HG03378 (cell line): ENCODE data around the gene ZDHHC11.

ENCODE experiments used
- ATAC-seq: cut with Tn5 transposase; IDR thresholded peaks from one replicate; pipeline ENCODE4 v1.9.1; 2021; ENCODE audit warnings: mild to moderate bottlenecking, moderate library complexity; ENCODE audit not compliant: unreplicated experiment

The ZDHHC11 gene

GRCh38 chr5:850511-851006 is at the start of gene ZDHHC11:
TSS of gene ZDHHC11 (minus strand) at chr5:850986. CDS start at chr5:850602, 384 bp downstream.
- ATAC-seq = no peak

GRCh38 chr5:893711-894110 is 42.9 kb upstream of the ZDHHC11 start:
- no peak for ATAC-seq

- no peak for ATAC-seq
Measured at GRCh38 chr5:893137-893506, 42.3 kb upstream of the ZDHHC11 start.

- peak; percentile 82 for ATAC-seq
Measured at GRCh38 chr5:892394-893136, 41.8 kb upstream of the ZDHHC11 start, which contains the start of the genes BRD9 and TRIP13. TSS of gene BRD9 (minus strand) at chr5:892801. CDS start at chr5:892657, 144 bp downstream. TSS of gene TRIP13 (plus strand) at chr5:892884. CDS start at chr5:892999, 115 bp downstream.

GRCh38 chr5:891837-892393 is 41.1 kb upstream of the ZDHHC11 start:
- ATAC-seq = no peak

- no peak for ATAC-seq
Measured at GRCh38 chr5:891117-891836, 40.5 kb upstream of the ZDHHC11 start.

- no peak for ATAC-seq
Measured at GRCh38 chr5:889075-889710, 38.4 kb upstream of the ZDHHC11 start.

- ATAC-seq = no peak
Measured at GRCh38 chr5:888638-889035, 37.9 kb upstream of the ZDHHC11 start.

GRCh38 chr5:887947-888637 is 37.3 kb upstream of the ZDHHC11 start:
- no peak for ATAC-seq

GRCh38 chr5:886716-887325 is 36.0 kb upstream of the ZDHHC11 start:
- no peak for ATAC-seq

GRCh38 chr5:886036-886435 is 35.2 kb upstream of the ZDHHC11 start:
- no peak for ATAC-seq

GRCh38 chr5:885529-885928 is 34.7 kb upstream of the ZDHHC11 start:
- ATAC-seq = no peak

GRCh38 chr5:885127-885442 is 34.3 kb upstream of the ZDHHC11 start:
- ATAC-seq = no peak

- ATAC-seq = no peak
Measured at GRCh38 chr5:884345-885126, 33.8 kb upstream of the ZDHHC11 start.

- no peak for ATAC-seq
Measured at GRCh38 chr5:883475-884181, 32.8 kb upstream of the ZDHHC11 start.

- ATAC-seq = no peak
Measured at GRCh38 chr5:882253-883183, 31.7 kb upstream of the ZDHHC11 start.

GRCh38 chr5:881551-881935 is 30.8 kb upstream of the ZDHHC11 start:
- ATAC-seq = no peak
